GM21723 (cell line): ENCODE measurements around the gene SEC24D.

Experiments used
- ATAC-seq: cut with Tn5 transposase; IDR thresholded peaks from one replicate; pipeline ENCODE4 v1.9.1; 2021; ENCODE audit warnings: mild to moderate bottlenecking, moderate library complexity; ENCODE audit not compliant: unreplicated experiment

SEC24D gene

GRCh38 chr4:118774989-118775388 is 60.9 kb downstream of the SEC24D start:
- ATAC-seq, result no peak

- no peak for ATAC-seq
Observed at GRCh38 chr4:118774321-118774720, 61.6 kb downstream of the SEC24D start.

- ATAC-seq, result no peak
Observed at GRCh38 chr4:118773429-118773792, 62.5 kb downstream of the SEC24D start.

GRCh38 chr4:118772767-118773428 is 63.0 kb downstream of the SEC24D start:
- no peak for ATAC-seq

GRCh38 chr4:118772081-118772766 is 63.7 kb downstream of the SEC24D start:
- ATAC-seq, result peak; percentile 75

GRCh38 chr4:118770741-118771187 is 65.2 kb downstream of the SEC24D start:
- no peak for ATAC-seq

GRCh38 chr4:118769161-118769560 is 66.8 kb downstream of the SEC24D start:
- no peak for ATAC-seq

- no peak for ATAC-seq
Observed at GRCh38 chr4:118767109-118767508, 68.8 kb downstream of the SEC24D start.

GRCh38 chr4:118765399-118765798 is 70.5 kb downstream of the SEC24D start:
- no peak for ATAC-seq

GRCh38 chr4:118762730-118763477 is 73.0 kb downstream of the SEC24D start:
- ATAC-seq, result no peak

GRCh38 chr4:118762155-118762554 is 73.8 kb downstream of the SEC24D start:
- no peak for ATAC-seq

GRCh38 chr4:118761397-118762016 is 74.4 kb downstream of the SEC24D start:
- ATAC-seq, result no peak

- peak; percentile 100 for ATAC-seq
Observed at GRCh38 chr4:118760493-118760892, 75.4 kb downstream of the SEC24D start.

- peak; percentile 21 for ATAC-seq
Observed at GRCh38 chr4:118760092-118760491, 75.8 kb downstream of the SEC24D start.

- no peak for ATAC-seq
Observed at GRCh38 chr4:118759481-118759880, 76.4 kb downstream of the SEC24D start.

GRCh38 chr4:118758293-118758692 is 77.6 kb downstream of the SEC24D start:
- no peak for ATAC-seq

- ATAC-seq, result no peak
Observed at GRCh38 chr4:118757761-118758251, 78.1 kb downstream of the SEC24D start.

- ATAC-seq, result no peak
Observed at GRCh38 chr4:118756958-118757357, 79.0 kb downstream of the SEC24D start.

GRCh38 chr4:118756429-118756828 is 79.5 kb downstream of the SEC24D start:
- ATAC-seq, result no peak

GRCh38 chr4:118755438-118756226 is 80.3 kb downstream of the SEC24D start:
- ATAC-seq, result no peak
